NCI-H1092 (cell line): ENCODE data around the gene GNA14.
"Not testable (repeated sequence)": the region's sequence is repeated elsewhere in the genome, so short reads cannot be mapped to it uniquely, and the experiment has no call there.

Source experiments
- DNase-seq: peaks from one replicate; lab custom pipeline; 2025; lab: John Stamatoyannopoulos, UW

The GNA14 gene

GRCh38 chr9:77588271-77588937 is 59.7 kb downstream of the GNA14 start:
- DNase-seq, result no peak

GRCh38 chr9:77587851-77588250 is 60.3 kb downstream of the GNA14 start:
- no peak for DNase-seq

- DNase-seq, result no peak
Measured at GRCh38 chr9:77587042-77587441, 61.1 kb downstream of the GNA14 start.

- DNase-seq, result no peak
Measured at GRCh38 chr9:77586591-77586990, 61.5 kb downstream of the GNA14 start.

GRCh38 chr9:77585335-77585786 is 62.8 kb downstream of the GNA14 start:
- no peak for DNase-seq

- not testable (repeated sequence) for DNase-seq
Measured at GRCh38 chr9:77584927-77585326, 63.2 kb downstream of the GNA14 start.

GRCh38 chr9:77582961-77583576 is 65.1 kb downstream of the GNA14 start:
- no peak for DNase-seq

GRCh38 chr9:77582525-77582924 is 65.6 kb downstream of the GNA14 start:
- no peak for DNase-seq

- no peak for DNase-seq
Measured at GRCh38 chr9:77575785-77576184, 72.3 kb downstream of the GNA14 start.

GRCh38 chr9:77569335-77569734 is 78.8 kb downstream of the GNA14 start:
- DNase-seq, result peak; percentile 46

GRCh38 chr9:77563174-77563573 is 84.9 kb downstream of the GNA14 start:
- DNase-seq, result no peak

- no peak for DNase-seq
Measured at GRCh38 chr9:77562019-77562748, 85.9 kb downstream of the GNA14 start.

- no peak for DNase-seq
Measured at GRCh38 chr9:77561331-77562018, 86.6 kb downstream of the GNA14 start.

GRCh38 chr9:77556396-77556795 is 91.7 kb downstream of the GNA14 start:
- DNase-seq, result no peak

GRCh38 chr9:77554586-77555105 is 93.5 kb downstream of the GNA14 start:
- no peak for DNase-seq

GRCh38 chr9:77547106-77547730 is 100.9 kb downstream of the GNA14 start:
- DNase-seq, result no peak

- no peak for DNase-seq
Measured at GRCh38 chr9:77546376-77546950, 101.7 kb downstream of the GNA14 start.

- DNase-seq, result no peak
Measured at GRCh38 chr9:77544546-77544945, 103.6 kb downstream of the GNA14 start.

GRCh38 chr9:77543131-77543822 is 104.8 kb downstream of the GNA14 start:
- DNase-seq, result no peak

GRCh38 chr9:77541600-77541999 is 106.5 kb downstream of the GNA14 start:
- no peak for DNase-seq

GRCh38 chr9:77541055-77541454 is 107.1 kb downstream of the GNA14 start:
- DNase-seq, result no peak
